ENCODE measurements around the gene COL12A1. TPM values are rescaled to one million over a fixed set of nuclear protein-coding genes. Genes with fewer than 3 reads are reported as not detected.

The COL12A1 gene
- total RNA-seq, 6 experiments from 2014 or later = 1.1 to 4.4 (median 3.0) TPM

DNA sequence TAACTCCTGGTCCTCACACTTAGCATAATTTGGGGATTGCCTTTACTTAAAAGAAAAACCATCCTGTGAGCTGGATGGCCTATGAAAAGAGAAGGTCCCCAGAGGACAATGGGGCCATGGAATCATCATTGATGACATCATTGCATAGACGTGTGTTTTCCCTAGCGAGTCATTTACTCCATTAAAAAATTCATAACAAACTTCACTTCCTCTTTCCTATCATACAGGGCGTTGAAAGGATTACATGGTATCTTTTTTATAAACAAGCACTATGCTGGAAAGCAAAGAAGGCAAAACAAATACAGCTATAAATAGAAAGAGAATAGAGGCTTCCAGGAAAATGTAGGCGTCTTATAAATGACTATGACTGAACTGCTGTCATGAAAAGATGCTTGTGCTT lies 11.3 kb upstream of the COL12A1 start:
- H3K36me3 ChIP-seq = no peaks in the 10 kb centered on the region
- H3K4me3 ChIP-seq = no peak overlapping the region
- WGBS (ENCODE audit: insufficient coverage, low coverage, low lambda C conversion rate, missing lambda C conversion rate) = 34% methylated on average over 4 of the region's 4 CpGs
- no peak overlapping the region for H3K27ac ChIP-seq
- H3K27me3 ChIP-seq = no peaks in the 10 kb centered on the region
- DNase-seq (no peak), ATAC-seq (peak; percentile 46 to 64 (median 56))
- H3K9me3 ChIP-seq = no peaks in the 10 kb centered on the region
- TF ChIP-seq POLR2A (IDR thresholded peaks at IDR 0.05) = no peak
- TF ChIP-seq, protein P1, sequence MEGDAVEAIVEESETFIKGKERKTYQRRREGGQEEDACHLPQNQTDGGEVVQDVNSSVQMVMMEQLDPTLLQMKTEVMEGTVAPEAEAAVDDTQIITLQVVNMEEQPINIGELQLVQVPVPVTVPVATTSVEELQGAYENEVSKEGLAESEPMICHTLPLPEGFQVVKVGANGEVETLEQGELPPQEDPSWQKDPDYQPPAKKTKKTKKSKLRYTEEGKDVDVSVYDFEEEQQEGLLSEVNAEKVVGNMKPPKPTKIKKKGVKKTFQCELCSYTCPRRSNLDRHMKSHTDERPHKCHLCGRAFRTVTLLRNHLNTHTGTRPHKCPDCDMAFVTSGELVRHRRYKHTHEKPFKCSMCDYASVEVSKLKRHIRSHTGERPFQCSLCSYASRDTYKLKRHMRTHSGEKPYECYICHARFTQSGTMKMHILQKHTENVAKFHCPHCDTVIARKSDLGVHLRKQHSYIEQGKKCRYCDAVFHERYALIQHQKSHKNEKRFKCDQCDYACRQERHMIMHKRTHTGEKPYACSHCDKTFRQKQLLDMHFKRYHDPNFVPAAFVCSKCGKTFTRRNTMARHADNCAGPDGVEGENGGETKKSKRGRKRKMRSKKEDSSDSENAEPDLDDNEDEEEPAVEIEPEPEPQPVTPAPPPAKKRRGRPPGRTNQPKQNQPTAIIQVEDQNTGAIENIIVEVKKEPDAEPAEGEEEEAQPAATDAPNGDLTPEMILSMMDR (IDR thresholded peaks at IDR 0.05) = no peak
- peaks cover 0 to 10% (median 2%) of the 10 kb centered on the region in 4 donors for H3K4me1 ChIP-seq
- intact Hi-C loops (cut with DNase I) = no loop called here

DNA sequence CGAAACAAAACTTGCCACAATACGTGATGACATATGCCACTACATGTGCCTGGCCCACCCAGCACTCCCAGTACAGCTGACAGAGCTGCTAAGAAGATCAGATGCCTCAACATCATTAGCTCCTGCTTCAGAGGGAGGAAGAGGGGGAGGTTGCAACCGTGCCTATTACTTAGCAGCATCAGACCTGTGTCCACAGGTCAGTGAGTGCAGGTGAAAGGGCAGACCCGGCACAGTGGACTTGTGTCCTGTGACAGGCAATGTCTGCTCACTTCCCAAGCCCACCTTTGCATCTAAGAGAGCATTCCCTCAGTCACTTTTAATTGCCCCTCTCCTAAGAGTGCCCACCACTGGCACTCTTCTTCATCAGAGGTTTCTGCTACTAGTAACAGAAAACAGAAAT lies 9.4 kb upstream of the COL12A1 start:
- DNase-seq = no peak
- intact Hi-C loops (cut with DNase I) = no loop called here
- Histone ChIP-seq H3K36me3 (no peaks in the 10 kb centered on the region), H3K27me3 (no peaks in the 10 kb centered on the region), H3K27ac (no peak overlapping the region), H3K4me3 (no peak overlapping the region), H3K9me3 (no peaks in the 10 kb centered on the region), H3K4me1 (peaks cover 0 to 16% (median 0%) of the 10 kb centered on the region in 4 donors)
- peak in 2 of 4 donors; percentile 29 to 39 for ATAC-seq
- 75% methylated on average over 2 of the region's 4 CpGs for WGBS (ENCODE audit: insufficient coverage, low coverage, low lambda C conversion rate, missing lambda C conversion rate)
- TF ChIP-seq POLR2A (IDR thresholded peaks at IDR 0.05) = no peak
- TF ChIP-seq, protein P1 (IDR thresholded peaks at IDR 0.05) = no peak

DNA sequence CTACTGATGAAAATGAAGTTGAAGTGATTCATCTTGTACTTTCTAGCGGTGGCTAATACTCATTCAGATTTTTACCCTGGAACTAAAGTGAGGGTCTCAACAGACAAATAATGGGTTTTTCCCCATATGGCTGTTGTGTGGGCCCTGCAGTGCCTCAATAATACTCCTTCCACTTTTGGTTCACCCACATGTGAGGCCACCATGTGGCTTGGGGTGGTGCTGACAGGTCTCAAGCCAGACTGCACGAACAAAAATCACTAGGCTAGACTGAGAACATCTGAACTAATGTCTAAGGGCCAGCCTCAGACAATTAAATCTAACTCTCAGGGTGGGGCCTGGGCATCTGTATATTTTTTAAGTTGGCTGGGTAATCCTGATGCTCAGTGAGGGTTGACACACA lies 7.9 kb upstream of the COL12A1 start:
- TF ChIP-seq POLR2A (IDR thresholded peaks at IDR 0.05) = no peak
- TF ChIP-seq, protein P1 (IDR thresholded peaks at IDR 0.05) = no peak
- H3K9me3 ChIP-seq = no peaks in the 10 kb centered on the region
- H3K4me3 ChIP-seq = no peak overlapping the region
- H3K36me3 ChIP-seq = no peaks in the 10 kb centered on the region
- intact Hi-C loops (cut with DNase I) = no loop called here
- peaks cover 0 to 17% (median 0%) of the 10 kb centered on the region in 4 donors for H3K4me1 ChIP-seq
- ATAC-seq (no peak), DNase-seq (no peak)
- H3K27me3 ChIP-seq = no peaks in the 10 kb centered on the region
- 100% methylated on average over 1 of the region's 2 CpGs for WGBS (ENCODE audit: insufficient coverage, low coverage, low lambda C conversion rate, missing lambda C conversion rate)
- H3K27ac ChIP-seq = no peak overlapping the region

DNA sequence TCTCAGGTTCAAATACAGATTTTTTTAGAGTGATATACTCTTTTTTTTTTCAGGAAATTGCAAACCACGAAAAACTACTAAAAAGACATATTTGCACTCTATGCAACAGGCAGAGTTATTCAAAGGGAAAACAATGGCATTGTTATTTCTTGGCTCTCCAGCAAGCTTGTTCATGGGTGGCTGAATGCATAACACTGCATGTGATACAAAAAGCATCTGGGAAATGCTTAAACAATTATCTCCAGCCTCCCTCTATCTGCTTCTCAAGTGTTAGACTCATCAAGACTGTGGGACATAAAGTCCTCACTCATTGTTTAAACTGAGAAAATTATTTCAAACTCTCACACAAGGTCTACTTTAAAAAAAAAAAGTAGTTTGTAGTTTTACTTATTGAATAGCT lies 7.3 kb upstream of the COL12A1 start:
- H3K27me3 ChIP-seq = no peaks in the 10 kb centered on the region
- TF ChIP-seq, protein P1 (IDR thresholded peaks at IDR 0.05) = no peak
- no peak for TF ChIP-seq POLR2A (IDR thresholded peaks at IDR 0.05)
- no peak overlapping the region for H3K27ac ChIP-seq
- peaks cover 0 to 23% (median 0%) of the 10 kb centered on the region in 4 donors for H3K4me1 ChIP-seq
- no peaks in the 10 kb centered on the region for H3K9me3 ChIP-seq
- WGBS (ENCODE audit: insufficient coverage, low coverage, low lambda C conversion rate, missing lambda C conversion rate) = 25% methylated on average over 1 of the region's 1 CpG
- H3K36me3 ChIP-seq = no peaks in the 10 kb centered on the region
- no peak for ATAC-seq
- intact Hi-C loops (cut with DNase I) = no loop called here
- DNase-seq = no peak
- no peak overlapping the region for H3K4me3 ChIP-seq

Data from right lobe of liver (tissue), 6 donors.